Diencephalon (tissue), 1 donor: ENCODE data around the gene MGAT2. TPM values are rescaled to one million over a fixed set of nuclear protein-coding genes. Genes with fewer than 3 reads are reported as not detected.

Experiments used
- small RNA-seq: library from RNA; depleted of rRNA; stranded (forward); fragments of <200 nt; gene quantifications from one replicate; pipeline ENCODE3, GENCODE V24; 2014
- total RNA-seq: library from RNA; depleted of rRNA; stranded (reverse); fragments of >200 nt; gene quantifications from one replicate; pipeline ENCODE4 v1.2.3, GENCODE V29; 2014

MGAT2 gene
- 40.4 TPM for total RNA-seq

GRCh38 chr14:49620182-49621113, at the start of gene MGAT2, which contains the start of gene RPL36AL:
Gene MGAT2 (plus strand): TSS chr14:49620799. CDS start chr14:49621269, 470 bp downstream.
Gene RPL36AL (minus strand): TSS chr14:49620626. CDS start chr14:49619104, 1,522 bp downstream.

DNA sequence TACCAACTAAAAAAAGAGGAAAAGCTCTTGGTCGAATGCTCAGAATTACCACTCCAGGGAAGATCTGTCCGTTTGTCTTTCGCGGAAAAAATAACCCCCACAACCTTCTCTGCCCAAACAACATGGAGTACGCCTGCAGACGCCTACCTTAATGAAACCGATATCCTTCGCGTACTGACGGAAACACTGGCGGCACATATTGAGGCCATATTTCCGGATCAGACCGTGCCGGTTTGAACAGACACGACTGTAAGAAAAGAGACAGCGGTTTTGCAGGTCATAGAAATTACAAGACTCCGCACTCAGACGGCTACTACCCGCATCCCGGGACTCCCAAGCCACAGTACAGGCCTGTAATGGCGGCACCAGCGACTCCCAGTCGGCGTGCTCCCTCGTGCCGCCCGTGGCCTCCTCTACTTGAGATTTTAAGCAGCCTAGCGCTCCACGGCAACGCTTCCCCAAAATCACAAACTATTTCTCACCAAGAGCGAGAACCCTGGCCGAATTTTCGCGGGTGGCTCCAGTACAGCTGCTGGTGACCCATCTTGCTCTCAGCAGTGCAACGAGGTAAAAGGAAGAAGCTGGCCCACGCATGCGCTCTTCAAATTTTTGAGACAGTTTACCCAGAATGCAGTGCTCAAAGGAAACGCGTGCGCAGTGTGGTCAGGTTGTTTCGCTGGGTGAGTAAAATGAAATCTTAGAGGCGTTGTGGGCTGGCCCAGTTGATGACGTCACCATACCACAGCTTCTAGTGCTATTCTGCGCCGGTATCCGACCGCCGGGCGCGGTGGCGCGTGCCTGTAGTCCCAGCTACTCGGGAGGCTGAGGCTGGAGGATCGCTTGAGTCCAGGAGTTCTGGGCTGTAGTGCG, 34.6 kb upstream of the MGAT2 start, which contains the start of gene RPS29:
Gene RPS29, minus strand, starts transcription at position 578 of the 870 bp plus-strand sequence. Its CDS starts 34 bp downstream, at position 544.

DNA sequence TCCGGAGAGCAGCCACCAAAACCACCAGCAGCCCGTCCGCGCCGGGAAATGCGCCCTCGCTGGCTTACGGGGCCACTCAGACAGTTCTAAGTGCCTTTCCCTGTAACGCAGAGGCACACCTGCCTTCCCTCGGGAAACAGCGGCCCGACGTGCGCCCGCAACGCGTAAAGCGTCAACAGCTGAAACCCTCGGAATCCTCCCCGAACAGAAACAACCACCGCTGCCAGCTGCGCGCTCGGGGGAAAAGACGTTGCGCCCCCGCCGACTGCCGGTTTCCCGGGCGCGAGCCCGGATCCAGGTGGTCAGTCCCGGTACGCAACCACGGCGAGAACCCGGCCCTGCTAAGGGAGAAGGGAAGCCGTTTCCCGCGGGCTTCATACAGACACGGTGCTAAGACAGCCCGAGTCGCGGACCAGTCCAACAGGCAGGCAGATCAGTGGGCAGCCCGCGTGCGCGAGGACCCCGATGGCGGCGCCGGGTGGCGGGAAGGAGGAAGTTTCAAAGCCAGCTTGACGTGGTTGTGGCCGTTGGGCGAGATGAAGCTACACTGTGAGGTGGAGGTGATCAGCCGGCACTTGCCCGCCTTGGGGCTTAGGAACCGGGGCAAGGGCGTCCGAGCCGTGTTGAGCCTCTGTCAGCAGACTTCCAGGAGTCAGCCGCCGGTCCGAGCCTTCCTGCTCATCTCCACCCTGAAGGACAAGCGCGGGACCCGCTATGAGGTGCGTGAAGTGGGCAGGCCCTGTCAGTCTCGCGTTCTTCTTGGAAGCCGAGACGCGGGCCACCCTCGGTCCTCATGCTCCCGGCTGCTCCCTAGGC, 21.9 kb upstream of the MGAT2 start, which contains the start of gene LRR1:
Gene LRR1, plus strand, starts transcription at position 456 of the 816 bp plus-strand sequence. Its CDS starts 81 bp downstream, at position 537.

DNA sequence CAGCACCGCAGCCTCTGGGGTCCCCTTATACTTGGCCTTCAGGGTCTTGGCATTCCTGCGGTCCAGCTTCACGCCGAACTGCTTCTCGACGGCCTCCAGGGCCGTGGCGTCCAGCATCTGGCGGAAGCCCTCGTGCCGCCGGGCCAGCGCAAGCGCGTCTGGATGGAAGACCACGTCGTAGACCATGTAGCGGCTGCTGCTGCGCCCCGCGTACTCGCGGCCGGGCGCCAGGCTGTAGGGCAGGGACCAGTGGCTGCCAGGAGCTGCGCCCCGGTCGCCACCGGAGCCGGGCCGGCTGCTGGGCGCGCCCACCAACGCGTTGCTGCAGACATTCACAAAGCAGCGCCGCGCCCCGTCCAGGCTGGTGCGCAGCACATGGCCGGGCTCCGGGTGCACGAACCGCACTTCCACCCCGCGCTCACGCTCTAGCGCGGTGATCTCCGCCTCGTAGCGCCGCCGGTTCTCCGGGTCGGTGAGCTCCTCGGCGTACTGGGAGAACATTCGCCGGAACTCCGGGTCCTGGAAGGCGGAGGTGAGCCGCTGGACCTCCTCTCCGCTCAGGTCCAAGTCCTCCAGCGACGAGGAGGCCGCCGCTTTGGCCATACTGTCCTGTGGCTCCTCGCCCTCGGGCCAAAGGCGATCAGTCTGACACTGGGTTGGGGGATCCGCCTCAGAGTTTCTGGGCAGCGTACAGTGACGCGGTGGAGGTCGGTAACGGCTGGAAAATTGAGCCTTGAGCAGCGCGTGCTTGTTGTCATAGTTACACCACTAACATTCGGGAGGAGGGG, 14.1 kb downstream of the MGAT2 start, which contains the start of gene DNAAF2:
Gene DNAAF2, minus strand, starts transcription at position 698 of the 788 bp plus-strand sequence. Its CDS starts 95 bp downstream, at position 603.

Small RNAs within 50 kb of the gene (small RNA-seq; reads per million reads assigned to genes)
- gene AL139099.3 (not detected), gene AL139099.4 (not detected), gene RF00019 (not detected)

Other genes starting within 250 kb of the MGAT2 start
- 1,949 TPM for gene RPS29, start 34.4 kb upstream of the MGAT2 start, total RNA-seq
- gene LRR1, start 21.9 kb upstream of the MGAT2 start, total RNA-seq = 12.7 TPM
- gene RPL36AL, start 173 bp upstream of the MGAT2 start, total RNA-seq = 92.5 TPM
- gene DNAAF2, start 14.4 kb downstream of the MGAT2 start, total RNA-seq = 17.5 TPM
- gene POLE2, start 67.4 kb downstream of the MGAT2 start, total RNA-seq = 9.7 TPM
- gene KLHDC1, start 72.3 kb downstream of the MGAT2 start, total RNA-seq = 19.8 TPM
- 99.9 TPM for gene KLHDC2, start 147.4 kb downstream of the MGAT2 start, total RNA-seq
- 85.8 TPM for gene NEMF, start 232.0 kb downstream of the MGAT2 start, total RNA-seq